WI38 (cell line): ENCODE measurements around the gene TTC28.

ENCODE experiments used
- H3K4me3 ChIP-seq: 2 replicates; pipeline ENCODE4 v1.5.1; 2011; ENCODE audit warnings: low read depth, mild to moderate bottlenecking, control low read depth, low read length
- TF ChIP-seq, protein P1 (sequence below): IDR thresholded peaks from 2 replicates; pipeline ENCODE4 v1.5.1; 2012; ENCODE audit warnings: low read depth, mild to moderate bottlenecking, control low read depth, low read length

Gene TTC28

DNA sequence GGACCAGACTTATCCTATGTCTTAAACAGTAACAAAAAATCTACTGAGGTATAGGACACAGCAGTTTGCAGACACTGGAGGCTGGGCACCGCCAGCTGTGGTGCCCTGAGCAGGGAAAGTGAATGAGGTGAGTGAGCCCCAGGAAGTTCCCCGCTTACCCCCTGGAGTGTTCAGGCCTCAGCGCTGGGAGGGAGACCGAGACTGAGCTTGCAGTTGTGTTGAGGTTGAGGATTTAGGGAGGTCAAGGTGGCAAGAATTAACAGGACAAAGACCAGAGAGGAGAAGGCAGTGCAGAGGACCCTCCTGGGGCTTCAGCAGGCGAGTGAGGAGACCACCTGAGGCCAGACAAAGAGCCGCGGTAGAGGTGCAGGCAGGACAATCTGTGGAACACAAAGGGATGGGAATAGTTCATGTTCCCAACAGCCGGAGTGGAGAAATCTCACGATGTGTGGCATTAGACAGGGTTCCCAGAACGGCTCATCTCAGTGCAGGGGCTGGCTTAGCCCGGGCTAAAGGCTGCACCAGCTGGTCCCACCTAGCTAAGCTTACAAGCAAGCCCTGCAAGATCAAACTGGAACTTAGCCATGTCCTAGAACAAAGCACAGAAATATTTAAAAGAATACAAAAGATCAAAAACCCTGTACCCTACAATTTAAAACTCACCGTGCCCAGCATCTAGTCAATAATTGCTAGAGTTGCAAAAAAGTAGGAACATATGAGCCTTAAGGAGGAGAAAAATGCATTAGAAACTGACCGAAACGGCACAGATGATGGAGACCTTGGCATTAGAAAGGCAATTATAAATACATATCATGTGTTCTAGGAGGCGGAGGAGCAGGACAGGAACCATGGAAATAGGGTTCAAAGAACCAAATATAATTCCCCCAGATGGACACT lies 713.2 kb downstream of the TTC28 start:
- TF ChIP-seq, protein P1, sequence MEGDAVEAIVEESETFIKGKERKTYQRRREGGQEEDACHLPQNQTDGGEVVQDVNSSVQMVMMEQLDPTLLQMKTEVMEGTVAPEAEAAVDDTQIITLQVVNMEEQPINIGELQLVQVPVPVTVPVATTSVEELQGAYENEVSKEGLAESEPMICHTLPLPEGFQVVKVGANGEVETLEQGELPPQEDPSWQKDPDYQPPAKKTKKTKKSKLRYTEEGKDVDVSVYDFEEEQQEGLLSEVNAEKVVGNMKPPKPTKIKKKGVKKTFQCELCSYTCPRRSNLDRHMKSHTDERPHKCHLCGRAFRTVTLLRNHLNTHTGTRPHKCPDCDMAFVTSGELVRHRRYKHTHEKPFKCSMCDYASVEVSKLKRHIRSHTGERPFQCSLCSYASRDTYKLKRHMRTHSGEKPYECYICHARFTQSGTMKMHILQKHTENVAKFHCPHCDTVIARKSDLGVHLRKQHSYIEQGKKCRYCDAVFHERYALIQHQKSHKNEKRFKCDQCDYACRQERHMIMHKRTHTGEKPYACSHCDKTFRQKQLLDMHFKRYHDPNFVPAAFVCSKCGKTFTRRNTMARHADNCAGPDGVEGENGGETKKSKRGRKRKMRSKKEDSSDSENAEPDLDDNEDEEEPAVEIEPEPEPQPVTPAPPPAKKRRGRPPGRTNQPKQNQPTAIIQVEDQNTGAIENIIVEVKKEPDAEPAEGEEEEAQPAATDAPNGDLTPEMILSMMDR: no peak
- no peak overlapping the region for H3K4me3 ChIP-seq

DNA sequence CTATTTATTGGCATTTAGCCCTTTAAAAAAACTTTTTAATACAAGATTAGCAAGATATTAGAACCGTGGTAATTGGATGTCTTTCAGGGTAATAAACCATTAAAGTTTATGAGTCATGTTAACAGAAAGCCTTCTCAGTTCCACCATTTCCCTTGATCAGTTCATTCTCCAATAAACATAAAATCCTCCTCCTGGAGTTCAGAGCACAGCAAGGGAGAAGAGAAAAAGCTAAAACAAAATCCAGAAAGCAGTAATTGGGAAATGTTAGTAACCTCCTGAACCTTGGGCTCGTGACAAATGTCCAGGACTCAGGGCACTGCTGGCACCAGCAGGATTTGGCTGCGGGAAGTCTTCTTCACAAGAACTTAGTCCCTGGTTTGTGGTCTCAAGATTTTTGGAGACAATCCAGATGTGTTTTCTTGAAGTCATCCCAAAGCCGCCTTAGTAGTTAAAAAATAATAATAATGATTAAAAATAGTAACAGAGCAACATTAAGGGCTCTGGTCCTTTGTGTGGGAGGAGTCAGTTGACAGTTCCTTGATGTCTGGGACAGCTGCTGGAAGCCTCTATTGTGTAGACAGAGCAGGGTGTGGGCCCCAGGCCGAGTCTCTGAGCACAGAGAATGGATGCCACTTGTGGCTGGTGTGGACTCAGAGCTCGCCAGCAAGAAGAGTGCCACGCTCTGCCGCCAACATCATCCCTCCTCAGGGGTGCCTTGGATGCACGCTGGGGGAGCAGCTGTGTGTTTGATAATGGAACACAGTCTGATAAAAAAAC lies 717.2 kb downstream of the TTC28 start:
- TF ChIP-seq, protein P1: no peak
- no peak overlapping the region for H3K4me3 ChIP-seq

DNA sequence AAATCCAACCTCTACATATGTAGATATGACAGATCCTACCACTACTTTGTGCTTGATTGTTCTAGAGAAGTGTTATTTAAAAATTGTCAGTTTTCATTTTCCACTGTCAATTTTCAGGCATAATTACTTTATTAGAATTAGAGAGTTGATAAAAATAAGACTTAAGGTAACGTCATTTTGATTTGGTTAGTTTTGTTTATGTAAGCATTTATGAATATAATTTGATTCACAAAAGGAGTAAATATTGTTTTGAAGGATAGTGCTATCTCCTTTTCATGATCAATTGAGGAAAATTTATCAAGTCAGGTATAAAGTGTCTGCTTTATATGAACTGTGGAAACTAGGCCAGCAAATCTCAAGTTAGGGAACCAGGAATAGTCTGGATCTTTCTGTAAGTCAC lies 718.0 kb downstream of the TTC28 start:
- H3K4me3 ChIP-seq: no peak overlapping the region
- TF ChIP-seq, protein P1: no peak

DNA sequence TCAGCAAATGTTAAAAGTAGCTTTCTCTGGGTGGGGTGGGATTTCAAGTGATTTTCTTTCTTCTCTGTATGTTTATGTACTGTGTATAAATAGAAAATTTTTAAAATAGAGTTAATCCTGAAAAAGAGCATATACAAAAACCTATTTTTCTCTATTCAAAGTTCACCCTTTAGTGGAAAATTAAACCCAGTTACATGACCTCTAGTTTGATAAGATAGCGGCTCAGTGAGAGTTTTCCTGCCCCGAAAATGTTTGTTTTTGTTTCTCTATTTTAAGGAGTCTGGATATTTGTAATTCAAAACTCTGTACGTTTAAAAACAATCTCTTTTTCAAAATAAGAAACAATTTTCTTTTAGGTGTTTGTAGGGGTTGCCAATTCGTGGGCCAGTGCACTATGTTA lies 718.5 kb downstream of the TTC28 start:
- no peak overlapping the region for H3K4me3 ChIP-seq
- TF ChIP-seq, protein P1: no peak

DNA sequence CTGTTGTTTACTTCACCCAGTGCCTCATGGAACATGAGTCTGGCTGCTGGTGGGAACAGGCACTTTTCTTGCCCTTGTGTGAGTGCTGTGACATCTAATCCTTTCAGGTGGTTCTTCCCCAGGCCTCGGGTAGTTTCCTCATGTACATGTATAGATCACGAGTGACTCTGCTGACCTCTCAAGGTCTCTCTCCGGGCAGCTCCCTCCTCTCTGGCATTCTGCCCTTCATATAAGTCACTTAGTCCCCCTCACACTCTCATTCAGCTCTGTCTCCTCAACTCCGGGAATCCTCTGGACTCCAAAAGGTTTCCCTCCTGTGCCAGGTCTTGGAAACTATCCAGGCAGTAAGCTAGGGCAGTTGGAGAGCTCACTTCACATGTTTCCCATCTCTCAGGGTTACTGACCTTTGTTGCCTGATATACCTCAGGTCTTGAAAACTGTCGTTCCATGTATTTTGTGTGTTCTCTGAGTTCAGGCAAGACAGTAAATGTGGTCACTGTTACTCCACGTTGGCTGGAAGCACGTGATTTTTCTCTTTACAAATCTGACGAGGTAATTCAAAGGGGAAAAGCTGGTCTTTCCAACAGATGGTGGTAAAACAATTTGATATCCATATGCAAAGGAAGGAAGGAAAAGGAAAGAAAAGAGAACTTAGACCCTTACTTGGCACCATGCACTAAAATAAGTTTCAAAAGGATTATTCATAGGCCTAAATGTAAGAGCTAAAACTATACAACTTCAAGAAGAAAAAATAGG lies 720.1 kb downstream of the TTC28 start:
- no peak overlapping the region for H3K4me3 ChIP-seq
- TF ChIP-seq, protein P1: no peak

DNA sequence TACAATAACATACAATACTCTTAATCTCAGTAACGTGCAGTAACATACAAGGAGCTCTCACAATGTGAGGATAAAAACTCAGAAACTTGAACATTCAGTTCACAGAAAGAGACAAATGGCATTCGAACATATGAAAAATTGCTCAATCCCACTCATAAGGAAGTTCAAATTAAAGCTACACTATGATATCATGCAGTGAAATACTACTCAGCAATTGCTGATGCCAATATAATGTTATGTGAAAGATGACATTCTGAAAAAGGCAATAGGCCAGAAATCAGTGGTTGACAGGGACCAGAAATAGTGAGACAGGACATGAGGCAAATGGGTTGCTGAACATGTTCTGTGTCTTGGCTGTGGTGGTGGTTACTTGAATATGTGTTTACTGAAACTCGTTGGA lies 726.9 kb downstream of the TTC28 start:
- TF ChIP-seq, protein P1: no peak
- no peak overlapping the region for H3K4me3 ChIP-seq

DNA sequence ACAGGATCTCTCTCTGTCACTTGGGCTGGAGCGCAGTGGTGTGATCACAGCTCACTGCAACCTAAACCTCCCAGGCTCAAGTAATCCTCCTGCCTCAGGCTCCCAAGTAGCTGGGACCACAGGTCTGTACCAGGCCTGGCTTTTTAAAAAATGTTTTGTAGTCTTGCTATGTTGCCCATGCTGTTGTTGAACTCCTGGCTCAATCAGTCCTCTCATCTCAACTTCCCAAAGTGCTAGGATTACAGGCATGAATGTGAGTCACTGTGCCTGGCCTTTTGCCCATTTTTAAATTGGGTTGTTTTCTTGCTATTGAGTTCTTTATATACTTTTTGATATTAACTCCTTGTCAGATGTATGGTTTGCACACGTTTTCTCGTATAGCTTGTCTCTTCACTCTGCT lies 727.5 kb downstream of the TTC28 start:
- TF ChIP-seq, protein P1: no peak

More for the DNA sequence above, 727.5 kb downstream of the TTC28 start:
- no peak overlapping the region for H3K4me3 ChIP-seq
